IPS-15b (cell line): ENCODE data around the gene RASGRP1.

Source experiments
- H3K27me3 ChIP-seq: one replicate; pipeline ENCODE4 v1.6.1; 2013; ENCODE audit warnings: low read length; ENCODE audit not compliant: control insufficient read depth, insufficient read depth
- H3K36me3 ChIP-seq: one replicate; pipeline ENCODE4 v1.6.1; 2013; ENCODE audit warnings: low read length; ENCODE audit not compliant: control insufficient read depth, insufficient read depth
- H3K4me1 ChIP-seq: one replicate; pipeline ENCODE4 v1.6.1; 2013; ENCODE audit warnings: mild to moderate bottlenecking, low read length; ENCODE audit not compliant: control insufficient read depth, insufficient read depth
- H3K4me3 ChIP-seq: one replicate; pipeline ENCODE4 v1.5.1; 2013; ENCODE audit warnings: low read depth, low read length
- H3K9ac ChIP-seq: one replicate; pipeline ENCODE4 v1.6.1; 2013; ENCODE audit warnings: low read depth, mild to moderate bottlenecking, low read length
- H3K9me3 ChIP-seq: one replicate; pipeline ENCODE4 v1.6.1; 2013; ENCODE audit warnings: mild to moderate bottlenecking, low read length; ENCODE audit not compliant: control insufficient read depth, insufficient read depth

RASGRP1 gene

GRCh38 chr15:38517312-38517975, 47.2 kb downstream of the RASGRP1 start:
- Histone ChIP-seq H3K36me3 (no peaks in the 10 kb centered on the region), H3K9ac (no peak overlapping the region), H3K9me3 (no peaks in the 10 kb centered on the region), H3K4me1 (peaks cover 15% of the 10 kb centered on the region), H3K4me3 (no peak overlapping the region), H3K27me3 (no peaks in the 10 kb centered on the region)

GRCh38 chr15:38516626-38517025, 48.0 kb downstream of the RASGRP1 start:
- H3K9me3 ChIP-seq = no peaks in the 10 kb centered on the region
- H3K4me3 ChIP-seq = no peak overlapping the region
- no peaks in the 10 kb centered on the region for H3K36me3 ChIP-seq
- no peaks in the 10 kb centered on the region for H3K27me3 ChIP-seq
- H3K9ac ChIP-seq = no peak overlapping the region
- peaks cover 15% of the 10 kb centered on the region for H3K4me1 ChIP-seq

GRCh38 chr15:38514601-38515000, 50.0 kb downstream of the RASGRP1 start:
- Histone ChIP-seq H3K9me3 (no peaks in the 10 kb centered on the region), H3K4me3 (no peak overlapping the region), H3K9ac (no peak overlapping the region), H3K27me3 (no peaks in the 10 kb centered on the region), H3K4me1 (peaks cover 15% of the 10 kb centered on the region), H3K36me3 (no peaks in the 10 kb centered on the region)

GRCh38 chr15:38512901-38513300, 51.7 kb downstream of the RASGRP1 start:
- H3K9ac ChIP-seq = no peak overlapping the region
- H3K4me1 ChIP-seq = peaks cover 12% of the 10 kb centered on the region
- no peaks in the 10 kb centered on the region for H3K36me3 ChIP-seq

GRCh38 chr15:38509152-38509551, 55.5 kb downstream of the RASGRP1 start:
- no peaks in the 10 kb centered on the region for H3K9me3 ChIP-seq
- H3K4me1 ChIP-seq = no peaks in the 10 kb centered on the region
- H3K36me3 ChIP-seq = no peaks in the 10 kb centered on the region
- H3K9ac ChIP-seq = no peak overlapping the region
- no peak overlapping the region for H3K4me3 ChIP-seq
- no peaks in the 10 kb centered on the region for H3K27me3 ChIP-seq

More at GRCh38 chr15:38512901-38513300, 51.7 kb downstream of the RASGRP1 start:
- Histone ChIP-seq H3K9me3 (no peaks in the 10 kb centered on the region), H3K4me3 (no peak overlapping the region), H3K27me3 (no peaks in the 10 kb centered on the region)

GRCh38 chr15:38508647-38509046, 56.0 kb downstream of the RASGRP1 start:
- H3K27me3 ChIP-seq = no peaks in the 10 kb centered on the region

GRCh38 chr15:38507570-38507969, 57.0 kb downstream of the RASGRP1 start:
- Histone ChIP-seq H3K9ac (no peak overlapping the region), H3K27me3 (no peaks in the 10 kb centered on the region), H3K36me3 (no peaks in the 10 kb centered on the region), H3K4me1 (no peaks in the 10 kb centered on the region), H3K4me3 (no peak overlapping the region), H3K9me3 (no peaks in the 10 kb centered on the region)

More at GRCh38 chr15:38508647-38509046, 56.0 kb downstream of the RASGRP1 start:
- H3K36me3 ChIP-seq = no peaks in the 10 kb centered on the region
- H3K9ac ChIP-seq = no peak overlapping the region
- H3K9me3 ChIP-seq = no peaks in the 10 kb centered on the region
- H3K4me1 ChIP-seq = no peaks in the 10 kb centered on the region
- no peak overlapping the region for H3K4me3 ChIP-seq

GRCh38 chr15:38506997-38507396, 57.6 kb downstream of the RASGRP1 start:
- Histone ChIP-seq H3K4me1 (no peaks in the 10 kb centered on the region), H3K36me3 (no peaks in the 10 kb centered on the region), H3K9me3 (no peaks in the 10 kb centered on the region), H3K27me3 (no peaks in the 10 kb centered on the region), H3K9ac (no peak overlapping the region), H3K4me3 (no peak overlapping the region)

GRCh38 chr15:38504680-38505467, 59.7 kb downstream of the RASGRP1 start:
- no peak overlapping the region for H3K4me3 ChIP-seq
- no peaks in the 10 kb centered on the region for H3K36me3 ChIP-seq
- H3K27me3 ChIP-seq = no peaks in the 10 kb centered on the region
- H3K9ac ChIP-seq = no peak overlapping the region
- no peaks in the 10 kb centered on the region for H3K4me1 ChIP-seq
- H3K9me3 ChIP-seq = no peaks in the 10 kb centered on the region

GRCh38 chr15:38503496-38503895, 61.1 kb downstream of the RASGRP1 start:
- Histone ChIP-seq H3K36me3 (no peaks in the 10 kb centered on the region), H3K9me3 (no peaks in the 10 kb centered on the region), H3K9ac (no peak overlapping the region), H3K27me3 (no peaks in the 10 kb centered on the region), H3K4me1 (no peaks in the 10 kb centered on the region), H3K4me3 (no peak overlapping the region)

GRCh38 chr15:38499651-38500050, 65.0 kb downstream of the RASGRP1 start:
- H3K9me3 ChIP-seq = no peaks in the 10 kb centered on the region

GRCh38 chr15:38496151-38496550, 68.5 kb downstream of the RASGRP1 start:
- Histone ChIP-seq H3K4me1 (no peaks in the 10 kb centered on the region), H3K27me3 (no peaks in the 10 kb centered on the region), H3K36me3 (no peaks in the 10 kb centered on the region), H3K4me3 (no peak overlapping the region), H3K9me3 (no peaks in the 10 kb centered on the region), H3K9ac (no peak overlapping the region)

More at GRCh38 chr15:38499651-38500050, 65.0 kb downstream of the RASGRP1 start:
- Histone ChIP-seq H3K4me3 (no peak overlapping the region), H3K36me3 (no peaks in the 10 kb centered on the region), H3K27me3 (no peaks in the 10 kb centered on the region), H3K9ac (no peak overlapping the region), H3K4me1 (no peaks in the 10 kb centered on the region)
